ENCODE data around the gene SPTLC1. TPM values are rescaled to one million over a fixed set of nuclear protein-coding genes. Genes with fewer than 3 reads are reported as not detected.

Gene SPTLC1
- total and polyA plus RNA-seq, 10 of the 15 experiments (the other 5 are each of a cell fraction or from before 2014, with no cell fraction given) = 38.0 to 68.7 (median 52.8) TPM

- no peaks in the 10 kb centered on the region; the same call in 2 of the 3 replicates for H3K9me3 ChIP-seq (replicated peaks; ENCODE audit: control insufficient read depth, insufficient read depth, low read length)
- no peak for FAIRE-seq
- intact Hi-C loops (cut with micrococcal nuclease; ENCODE audit: unreplicated experiment) = no loop called here
- H3K27ac ChIP-seq (ENCODE audit: control insufficient read depth, insufficient read depth) = no peak overlapping the region
- H3K4me1 ChIP-seq (ENCODE audit: control insufficient read depth, insufficient read depth, low read length) = no peaks in the 10 kb centered on the region
- no TSS peak for BruUV-seq (replicated peaks)
- no peaks in the 10 kb centered on the region for H3K36me3 ChIP-seq (ENCODE audit: control insufficient read depth in 2 of 2, insufficient read depth in 2 of 2, low read length in 1 of 2)
- H3K9ac ChIP-seq (ENCODE audit: control insufficient read depth, insufficient read depth, low read length) = no peak overlapping the region
- H3K4me3 ChIP-seq = no peak overlapping the region
- ATAC-seq = no peak
- TF ChIP-seq ATF2 (IDR thresholded peaks at IDR 0.05; ENCODE audit: low read length) (no peak), SUZ12 (IDR thresholded peaks at IDR 0.05; ENCODE audit: unreplicated experiment) (no peak), TCF12 (IDR thresholded peaks at IDR 0.05; ENCODE audit: low read depth, low read length) (no peak), ZNF687 (IDR thresholded peaks at IDR 0.05) (no peak), STAT1 (conservative IDR thresholded peaks at IDR 0.05) (no peak), JUNB (IDR thresholded peaks at IDR 0.05) (no peak), BACH1 (IDR thresholded peaks at IDR 0.05; ENCODE audit: borderline replicate concordance) (no peak), ZNF274 (IDR thresholded peaks at IDR 0.05; ENCODE audit: insufficient read depth, insufficient read length) (no peak), CHD1 (IDR thresholded peaks at IDR 0.05; ENCODE audit: low read depth, low read length) (no peak), CEBPZ (IDR thresholded peaks at IDR 0.05; ENCODE audit: low read depth, low read length) (no peak), DPF2 (IDR thresholded peaks at IDR 0.05) (no peak), TARDBP (IDR thresholded peaks at IDR 0.05; ENCODE audit: borderline replicate concordance) (no peak), TCF7 (IDR thresholded peaks at IDR 0.05; ENCODE audit: borderline replicate concordance) (no peak), CHD2 (IDR thresholded peaks at IDR 0.05; ENCODE audit: borderline replicate concordance, low read depth, low read length) (no peak), NFYA (IDR thresholded peaks at IDR 0.05; ENCODE audit: borderline replicate concordance, low read depth, low read length) (no peak), CBX5 (IDR thresholded peaks at IDR 0.05; ENCODE audit: low read depth) (no peak), IKZF1 (conservative IDR thresholded peaks at IDR 0.05) (no peak), FOXK2 (IDR thresholded peaks at IDR 0.05) (no peak)
- no peaks in the 10 kb centered on the region for H3K79me2 ChIP-seq (ENCODE audit: control insufficient read depth, insufficient read depth, low read length)
- CTCF ChIA-PET = interaction anchor here (1.1 kb wide), 1 partner anchor 19 kb away, joined by 4 read pairs; no protein-coding TSS in a partner anchor
- H3K27me3 ChIP-seq (replicated peaks in 1 of 2; ENCODE audit: control insufficient read depth in 2 of 2, insufficient read depth in 2 of 2, low read length in 1 of 2) = no peaks in the 10 kb centered on the region; a peak in 1 of 4 replicates
- no peak overlapping the region for H2AFZ ChIP-seq (ENCODE audit: control insufficient read depth, low read depth, low read length)
- no peak for DNase-seq (ENCODE audit: low read depth, low spot score)
- POLR2A ChIA-PET = interaction anchor here (1.2 kb wide), 1 partner anchor 11 kb away, joined by 3 read pairs; no protein-coding TSS in a partner anchor
- RAD21 ChIA-PET (ENCODE audit: unreplicated experiment) = no interaction called here
- SMC1A ChIA-PET (ENCODE audit: uncharacterized antibody, unreplicated experiment) = no interaction called here
- WGBS (ENCODE audit: insufficient coverage, insufficient replicate concordance, low lambda C conversion rate, missing lambda C conversion rate) = 54% methylated on average over 5 of the region's 5 CpGs
- H4K20me1 ChIP-seq (ENCODE audit: control insufficient read depth, insufficient read depth) = no peaks in the 10 kb centered on the region
- in situ Hi-C loops (cut with MboI) = no loop called here
- H3K4me2 ChIP-seq (ENCODE audit: control insufficient read depth, insufficient read depth) = no peak overlapping the region
Observed at GRCh38 chr9:92159058-92159457, 43.8 kb upstream of the SPTLC1 start.

All from GM12878 (cell line).